Natural killer cell (primary cell): ENCODE data around the gene ELMOD3. TPM values are rescaled to one million over a fixed set of nuclear protein-coding genes. Genes with fewer than 3 reads are reported as not detected.

Experiments
- ATAC-seq, 3 donors: fragments of 150-1000 bp in 2 of 3; fragments of 200-7000 bp in 1 of 3; cut with Tn5 transposase; 1 replicate in 1 of 3; 2 replicates in 2 of 3; pipeline ENCODE4 v1.10.0; 2021; ENCODE audit warnings: mild to moderate bottlenecking in 2 of 3, moderate library complexity in 2 of 3
- DNase-seq, 2 donors: peaks; one replicate each; pipeline versions ENCODE4 v3.0.0 to v3.0.0-alpha.2; 2013 to 2021; ENCODE audit warnings: mixed read lengths in 1 of 2
- H3K27ac ChIP-seq: one replicate; pipeline ENCODE4 v1.5.1; 2013; ENCODE audit warnings: mild to moderate bottlenecking, low read length
- H3K27me3 ChIP-seq: one replicate; pipeline ENCODE4 v1.6.1; 2013; ENCODE audit warnings: low read length; ENCODE audit not compliant: control insufficient read depth, insufficient read depth
- H3K36me3 ChIP-seq: one replicate; pipeline ENCODE4 v1.6.1; 2013; ENCODE audit warnings: low read length; ENCODE audit not compliant: control insufficient read depth, insufficient read depth
- H3K4me1 ChIP-seq: one replicate; pipeline ENCODE4 v1.6.1; 2013; ENCODE audit warnings: low read length; ENCODE audit not compliant: control insufficient read depth, insufficient read depth
- H3K4me3 ChIP-seq: one replicate; pipeline ENCODE4 v1.5.1; 2013; ENCODE audit warnings: low read length
- H3K9me3 ChIP-seq: one replicate; pipeline ENCODE4 v1.6.1; 2013; ENCODE audit warnings: low read length; ENCODE audit not compliant: control insufficient read depth, insufficient read depth
- H3K27ac Mint-ChIP-seq, 2 donors: one replicate each; pipeline ENCODE4 v1.8.0; 2022; ENCODE audit warnings: mild to moderate bottlenecking in 2 of 2, mixed read lengths in 2 of 2, moderate library complexity in 1 of 2
- H3K27me3 Mint-ChIP-seq, 2 donors: one replicate each; pipeline ENCODE4 v1.8.0; 2022; ENCODE audit warnings: low read depth in 2 of 2, mixed read lengths in 2 of 2
- H3K36me3 Mint-ChIP-seq: one replicate; pipeline ENCODE4 v1.8.0; 2022; ENCODE audit warnings: mixed read lengths
- H3K4me1 Mint-ChIP-seq, 2 donors: one replicate each; pipeline ENCODE4 v1.8.0; 2022; ENCODE audit warnings: mixed read lengths in 2 of 2
- H3K4me3 Mint-ChIP-seq: one replicate; pipeline ENCODE4 v1.8.0; 2022; ENCODE audit warnings: mild to moderate bottlenecking, moderate library complexity, mixed read lengths
- H3K9me3 Mint-ChIP-seq, 2 donors: one replicate each; pipeline ENCODE4 v1.8.0; 2022; ENCODE audit warnings: mixed read lengths in 2 of 2
- CTCF ChIP-seq: fragments of 200-600 bp; IDR thresholded peaks from one replicate; pipeline ENCODE4 v1.8.0; 2022; ENCODE audit warnings: antibody characterized with exemption
- WGBS: methylation state at CpG from one replicate; pipeline ENCODE4 v1.1.7; 2013; ENCODE audit warnings: missing lambda C conversion rate; ENCODE audit not compliant: insufficient coverage; 5-methylcytosine and 5-hydroxymethylcytosine counted together
- intact Hi-C: fragments of 100-400 bp; cut with micrococcal nuclease; formaldehyde crosslinking; loops from one replicate; pipeline ENCODE4 v1.14.2; 2022
- total RNA-seq, 4 donors: library from RNA; stranded (reverse); fragments of 120-200 nt in 1 of 4; gene quantifications; one replicate each; pipeline versions ENCODE4 v1.2.3 to v1.2.4, GENCODE V29; 2013 to 2022

ELMOD3 gene
- 10 to 100 TPM; 22.4 to 33.9 (median 24.8) TPM for total RNA-seq
- 31.6 TPM for total RNA-seq (2013)

GRCh38 chr2:85354286-85355072, at the start of gene ELMOD3, which contains the start of gene RETSAT:
TSS of gene ELMOD3 (plus strand) at chr2:85354769. CDS start at chr2:85357199, 2,430 bp downstream.
TSS of gene RETSAT (minus strand) at chr2:85354528. CDS start at chr2:85354507, 21 bp downstream.
- no peaks in the 10 kb centered on the region for H3K27me3 Mint-ChIP-seq
- H3K4me1 Mint-ChIP-seq, result peaks cover 46 to 50% of the 10 kb centered on the region in 2 donors
- ATAC-seq (peak; percentile 97 to 100 (median 97)), DNase-seq (peak; percentile 90 to 99)
- H3K4me1 ChIP-seq, result peaks cover 19% of the 10 kb centered on the region
- H3K9me3 ChIP-seq, result no peaks in the 10 kb centered on the region
- peaks cover 35% of the 10 kb centered on the region for H3K36me3 ChIP-seq
- peak within 1 kb of the TSS; percentile 96 to 100 for H3K27ac Mint-ChIP-seq
- H3K27me3 ChIP-seq, result no peaks in the 10 kb centered on the region
- WGBS, result under 1% methylated on average over 42 of the region's 42 CpGs
- intact Hi-C loops, result loop anchor here (1.0 kb wide), 2 partner anchors 26 to 207 kb away; partner anchors contain the start of gene GGCX
- peak within 1 kb of the TSS; percentile 70 for H3K4me3 ChIP-seq
- TF ChIP-seq CTCF, result no peak
- peaks cover 10% of the 10 kb centered on the region for H3K36me3 Mint-ChIP-seq
- peak within 1 kb of the TSS; percentile 84 for H3K27ac ChIP-seq
- peak within 1 kb of the TSS; percentile 98 for H3K4me3 Mint-ChIP-seq
- H3K9me3 Mint-ChIP-seq, result no peaks in the 10 kb centered on the region

- H3K4me1 ChIP-seq, result peaks cover 34% of the 10 kb centered on the region
- no peak overlapping the region for H3K4me3 ChIP-seq
- H3K27ac ChIP-seq, result peak overlapping the region; percentile 14
- H3K36me3 ChIP-seq, result no peaks in the 10 kb centered on the region
- no peaks in the 10 kb centered on the region for H3K36me3 Mint-ChIP-seq
- H3K9me3 Mint-ChIP-seq, result no peaks in the 10 kb centered on the region
- H3K27ac Mint-ChIP-seq, result peak overlapping the region in 1 of 2 donors; percentile 75
- WGBS, result 89% methylated on average over 9 of the region's 9 CpGs
- no peak for TF ChIP-seq CTCF
- H3K27me3 ChIP-seq, result no peaks in the 10 kb centered on the region
- no peak for ATAC-seq
- peaks cover 0 to 4% of the 10 kb centered on the region in 2 donors for H3K27me3 Mint-ChIP-seq
- no peak for DNase-seq
- peaks cover 22 to 36% of the 10 kb centered on the region in 2 donors for H3K4me1 Mint-ChIP-seq
- H3K4me3 Mint-ChIP-seq, result no peak overlapping the region
- H3K9me3 ChIP-seq, result no peaks in the 10 kb centered on the region
- intact Hi-C loops, result no loop called here
Observed at GRCh38 chr2:85307527-85307897, 47.1 kb upstream of the ELMOD3 start.

GRCh38 chr2:85308201-85308600, 46.4 kb upstream of the ELMOD3 start:
- H3K9me3 ChIP-seq, result no peaks in the 10 kb centered on the region
- Mint-ChIP-seq H3K4me3 (peak overlapping the region; percentile 35), H3K9me3 (no peaks in the 10 kb centered on the region), H3K27me3 (peaks cover 0 to 4% of the 10 kb centered on the region in 2 donors), H3K27ac (peak overlapping the region; percentile 82 to 87), H3K4me1 (peaks cover 22 to 36% of the 10 kb centered on the region in 2 donors), H3K36me3 (no peaks in the 10 kb centered on the region)
- no peak for TF ChIP-seq CTCF
- no peaks in the 10 kb centered on the region for H3K36me3 ChIP-seq
- H3K27me3 ChIP-seq, result no peaks in the 10 kb centered on the region
- peaks cover 34% of the 10 kb centered on the region for H3K4me1 ChIP-seq
- no peak overlapping the region for H3K4me3 ChIP-seq
- intact Hi-C loops, result no loop called here
- no peak overlapping the region for H3K27ac ChIP-seq
- WGBS, result 93% methylated on average over 6 of the region's 6 CpGs
- DNase-seq (no peak), ATAC-seq (no peak)
